ENCODE results near the gene TSHZ2.
"Not testable (repeated sequence)": the region's sequence is repeated elsewhere in the genome, so short reads cannot be mapped to it uniquely, and the experiment has no call there.

The TSHZ2 gene

DNA sequence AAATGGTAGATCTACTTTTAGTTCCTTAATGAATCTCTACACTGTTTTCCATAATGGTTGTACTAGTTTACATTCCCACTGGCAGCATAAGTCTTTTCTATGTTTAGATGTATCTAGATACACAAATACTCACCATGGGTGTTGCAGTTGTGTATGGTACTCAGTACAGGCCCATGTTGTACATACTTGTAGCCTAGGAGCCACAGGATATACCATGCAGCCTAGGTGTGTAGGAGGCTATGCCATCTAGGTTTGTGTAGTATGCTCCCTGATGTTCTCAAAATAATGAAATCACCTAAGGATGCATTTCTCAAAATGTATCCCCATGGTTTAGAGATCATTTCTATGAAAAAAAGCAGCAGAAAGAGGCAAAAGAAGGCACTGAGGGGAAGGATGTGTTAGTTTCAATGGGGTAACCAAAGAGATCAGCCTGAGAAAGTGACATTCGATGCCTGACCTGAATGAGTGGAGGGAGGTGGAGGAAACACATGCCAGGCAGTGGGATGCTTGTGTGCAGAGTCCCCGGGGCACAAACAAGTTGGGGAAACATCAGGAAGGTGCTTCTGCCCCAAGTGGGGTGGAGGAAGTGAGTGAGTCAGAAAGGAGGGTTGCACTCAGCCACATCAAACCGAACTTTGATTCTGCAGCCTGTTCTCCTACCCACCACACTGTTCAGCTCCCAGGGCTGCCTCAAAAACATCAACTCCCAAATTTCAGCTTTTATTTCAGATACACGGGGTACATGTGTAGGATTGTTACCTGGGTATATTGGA lies 430.3 kb downstream of the TSHZ2 start:
- no peak for DNase-seq

DNA sequence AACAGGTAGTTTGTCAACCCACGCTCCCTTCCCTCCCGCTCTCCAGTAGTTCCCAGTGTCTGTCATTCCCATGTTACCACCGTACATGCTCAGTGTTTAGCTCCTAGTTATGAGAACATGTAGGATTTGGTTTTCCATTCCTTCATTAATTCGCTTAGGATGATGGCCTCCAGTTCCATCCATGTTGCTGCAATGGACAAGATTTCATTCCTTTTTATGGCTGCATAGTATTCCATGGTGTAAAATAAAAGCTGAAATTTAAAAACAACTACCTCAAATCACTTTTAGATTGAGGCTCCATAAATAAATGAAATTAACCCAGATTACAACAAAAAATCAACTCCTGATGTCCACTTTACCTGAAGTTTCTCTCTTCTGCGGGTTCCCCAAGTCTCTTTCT lies 430.9 kb downstream of the TSHZ2 start:
- no peak for DNase-seq

DNA sequence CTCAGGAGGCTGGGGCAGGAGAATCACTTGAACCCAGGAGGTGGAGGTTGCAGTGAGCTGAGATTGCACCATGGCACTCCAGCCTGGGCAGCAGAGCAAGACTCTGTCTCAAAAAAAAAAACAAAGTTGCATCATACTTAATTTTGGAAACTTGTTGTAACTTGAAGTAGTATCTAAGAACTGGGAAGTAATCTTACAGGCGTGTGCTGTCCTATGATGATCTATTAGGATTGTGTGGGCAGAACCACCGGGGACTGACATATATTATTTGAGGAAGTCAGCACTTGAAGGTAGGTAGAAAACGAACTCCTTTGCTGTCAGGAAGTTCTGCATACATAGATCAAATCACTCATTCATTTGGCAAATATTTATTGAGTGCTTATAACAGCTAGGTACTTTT lies 433.0 kb downstream of the TSHZ2 start:
- DNase-seq = no peak

DNA sequence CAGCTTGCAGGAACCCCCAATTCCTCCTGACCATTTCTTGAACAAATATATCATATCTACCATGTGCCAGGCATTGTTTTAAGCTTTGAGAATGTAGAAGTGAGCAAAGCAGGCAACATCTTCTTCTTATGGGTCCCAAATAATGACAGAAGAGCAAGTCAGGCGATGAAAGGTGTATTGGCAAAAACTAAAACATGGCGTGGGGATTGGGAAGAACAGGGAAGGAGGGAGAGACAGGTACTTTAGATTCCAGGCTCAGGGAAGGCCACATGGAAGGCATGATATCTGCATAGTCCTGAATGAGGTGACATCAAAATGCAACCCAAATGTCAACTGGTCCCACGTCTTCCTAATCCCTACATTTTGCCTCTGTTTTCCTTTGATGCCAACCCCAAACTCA lies 434.4 kb downstream of the TSHZ2 start:
- DNase-seq = no peak

- no peak for DNase-seq
These were observed 436.7 kb downstream of the TSHZ2 start for GRCh38 chr20:53408691-53409446.

- DNase-seq = no peak
These were observed 437.2 kb downstream of the TSHZ2 start for GRCh38 chr20:53409447-53409717.

DNA sequence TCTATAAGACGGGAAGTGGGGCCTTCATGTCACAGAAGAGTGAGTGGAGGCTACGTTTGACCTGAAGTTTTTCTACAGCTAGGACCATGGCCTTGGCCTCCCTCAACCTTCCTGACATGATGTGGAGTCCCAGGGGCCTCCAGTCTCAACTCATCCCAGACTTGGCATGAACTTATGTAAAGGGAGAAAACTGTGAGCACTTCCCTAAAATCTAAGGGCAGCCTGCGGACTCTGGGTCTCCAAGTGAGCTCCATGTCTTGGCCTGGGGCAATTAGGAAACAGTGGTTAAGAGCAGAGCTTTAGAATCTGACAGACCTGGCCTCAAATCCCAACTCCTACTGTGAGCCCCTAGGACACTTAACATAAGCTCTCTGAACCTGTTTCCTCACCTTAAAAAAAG lies 439.0 kb downstream of the TSHZ2 start:
- DNase-seq = no peak

DNA sequence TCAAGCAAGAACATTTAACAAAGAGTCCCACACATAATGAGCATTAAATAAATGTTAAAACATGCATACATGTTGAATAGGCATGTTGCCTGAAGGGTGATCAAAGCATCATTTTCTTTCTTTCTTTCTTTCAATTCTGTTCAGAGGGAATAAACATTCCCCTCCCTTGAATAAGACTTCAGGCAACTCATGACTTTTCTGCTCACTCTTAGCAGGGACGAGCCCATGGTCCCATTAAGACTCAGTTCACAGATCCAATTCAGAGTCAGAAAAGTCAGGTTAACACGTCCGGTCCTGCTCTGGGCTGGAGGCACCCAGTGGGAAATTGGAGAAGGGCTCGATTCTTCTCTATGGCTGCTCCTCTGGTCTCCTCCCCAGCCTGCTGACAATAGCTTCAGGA lies 439.7 kb downstream of the TSHZ2 start:
- no peak for DNase-seq

DNA sequence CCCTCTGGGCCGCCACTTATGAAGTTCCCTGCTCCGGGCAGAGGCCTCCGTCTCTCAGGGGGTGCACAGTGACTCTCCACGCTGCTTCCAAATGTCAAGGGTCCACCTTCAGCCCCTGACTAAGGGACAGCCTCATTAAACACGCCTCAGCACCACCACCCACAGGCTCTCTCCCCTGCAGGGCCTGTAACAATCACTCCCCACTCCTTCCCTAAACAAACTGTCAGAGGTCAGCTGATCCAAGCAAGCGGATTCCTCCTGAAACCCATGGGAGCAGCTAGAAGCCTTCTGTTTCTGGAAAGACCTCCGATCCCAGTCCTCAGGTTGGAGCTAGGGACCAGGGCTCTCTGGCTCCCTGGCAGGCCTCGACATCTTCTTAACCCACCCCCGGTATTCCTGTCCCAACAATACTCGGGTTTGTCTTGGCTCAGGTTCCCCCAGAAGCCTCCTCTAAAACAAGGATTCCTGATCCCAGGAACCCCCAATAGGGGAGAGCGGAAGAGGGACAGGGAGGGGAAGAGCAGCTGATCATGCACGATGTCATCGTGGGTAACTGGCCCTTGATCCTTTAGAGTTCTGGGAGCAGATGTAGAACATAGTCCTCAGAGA lies 440.5 kb downstream of the TSHZ2 start:
- no peak for DNase-seq

DNA sequence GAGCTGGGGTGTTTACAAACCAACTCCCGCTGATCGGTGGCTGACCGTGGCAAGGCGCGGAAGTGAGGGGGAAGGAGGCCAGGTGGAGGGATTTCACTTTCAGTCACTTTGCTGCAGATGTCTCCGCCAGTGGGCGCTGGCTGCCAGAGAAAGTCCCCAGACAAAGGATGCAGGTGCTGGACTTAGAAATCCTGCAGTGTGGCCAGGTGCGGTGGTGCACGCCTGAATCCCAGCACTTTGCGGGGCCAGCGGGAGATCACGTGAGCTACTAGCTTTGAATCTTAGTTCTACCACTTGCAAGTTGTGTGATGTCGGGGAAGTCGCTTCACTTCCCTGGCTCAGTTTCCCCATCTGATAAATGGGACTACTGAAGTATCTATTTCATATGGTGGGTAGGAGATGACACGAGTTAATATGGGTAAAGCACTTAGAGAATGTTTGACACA lies 441.1 kb downstream of the TSHZ2 start:
- no peak for DNase-seq

GRCh38 chr20:53413845-53414244 lies 441.7 kb downstream of the TSHZ2 start:
- DNase-seq = not testable (repeated sequence)

- no peak for DNase-seq
These were observed 447.7 kb downstream of the TSHZ2 start for GRCh38 chr20:53419693-53420460.

DNA sequence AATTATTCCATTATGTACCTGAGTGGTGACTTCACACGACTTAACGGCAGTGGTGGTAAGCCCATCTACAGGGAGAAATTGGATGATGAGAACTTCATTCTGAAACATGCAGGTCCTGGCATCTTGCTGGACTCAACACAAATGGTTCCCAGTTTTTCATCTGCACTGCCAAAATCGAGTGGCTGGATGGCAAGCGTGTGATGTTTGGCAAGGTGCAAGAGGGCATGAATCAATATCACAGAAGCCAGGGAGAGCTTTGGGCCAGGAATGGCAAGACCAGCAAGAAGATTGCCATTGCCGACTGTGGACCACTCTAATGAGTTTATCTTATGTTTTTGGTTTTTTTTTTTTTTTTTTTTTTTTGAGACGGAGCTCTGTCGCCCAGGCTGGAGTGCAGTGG lies 449.2 kb downstream of the TSHZ2 start:
- DNase-seq = no peak

DNA sequence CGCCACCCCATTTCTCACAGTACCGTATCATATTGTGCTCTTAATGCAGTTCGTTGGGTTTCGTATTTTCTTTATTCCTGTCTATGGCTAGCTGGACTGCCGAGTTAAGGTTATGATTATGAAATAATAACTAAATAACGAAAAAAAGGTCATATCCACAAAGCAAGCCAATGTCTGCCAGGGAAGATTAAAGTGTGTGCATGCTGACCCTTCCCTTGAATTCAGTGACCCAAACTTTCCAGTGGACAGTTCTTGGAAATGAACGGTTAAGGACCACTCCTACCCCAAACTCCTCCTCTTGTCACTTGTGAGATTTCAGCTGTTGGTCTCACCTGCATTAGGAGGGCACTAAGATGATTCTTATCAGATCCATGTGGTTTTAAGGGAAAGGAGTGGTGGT lies 449.9 kb downstream of the TSHZ2 start:
- no peak for DNase-seq

- no peak for DNase-seq
These were observed 451.5 kb downstream of the TSHZ2 start for GRCh38 chr20:53423587-53424146.

DNA sequence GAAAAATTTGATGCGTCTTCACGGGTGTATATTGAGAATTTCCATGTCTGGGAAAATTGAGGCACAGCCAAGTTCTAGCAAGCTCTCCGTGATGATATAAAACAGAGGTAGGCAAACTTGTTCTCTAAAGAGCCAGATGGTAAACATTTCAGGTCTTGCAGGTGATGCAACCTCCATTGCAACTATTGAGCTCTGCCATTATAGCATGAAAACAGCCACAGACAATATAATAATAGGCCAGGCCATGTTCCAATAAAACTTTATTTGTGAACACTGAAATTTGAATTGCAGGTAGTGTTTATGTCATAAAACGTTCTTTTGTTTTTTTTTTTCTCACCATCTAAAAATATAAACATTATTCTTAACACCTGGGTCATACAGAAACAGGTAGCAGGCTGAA lies 453.3 kb downstream of the TSHZ2 start:
- DNase-seq = no peak

DNA sequence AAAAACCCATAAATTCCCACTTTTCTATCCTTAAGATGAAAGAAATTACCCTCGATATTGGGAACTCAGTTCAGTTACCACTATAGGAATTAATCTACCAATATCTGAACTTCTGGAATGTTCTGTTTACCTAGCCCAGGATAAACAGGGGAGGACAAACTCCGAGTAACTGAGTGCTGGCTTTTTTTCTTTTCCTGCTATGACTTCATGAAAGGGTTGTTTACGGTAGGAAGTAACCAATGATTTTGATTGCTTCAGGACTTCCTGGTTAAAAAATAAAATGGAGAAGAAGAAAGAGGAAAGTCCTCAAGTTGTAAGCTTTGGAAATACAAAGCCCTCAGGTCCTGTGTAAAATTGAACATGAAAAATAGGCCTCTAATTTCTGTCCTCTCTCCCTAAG lies 453.8 kb downstream of the TSHZ2 start:
- no peak for DNase-seq

GRCh38 chr20:53426766-53427312 lies 454.7 kb downstream of the TSHZ2 start:
- no peak for DNase-seq

GRCh38 chr20:53427951-53428350 lies 455.8 kb downstream of the TSHZ2 start:
- no peak for DNase-seq

DNA sequence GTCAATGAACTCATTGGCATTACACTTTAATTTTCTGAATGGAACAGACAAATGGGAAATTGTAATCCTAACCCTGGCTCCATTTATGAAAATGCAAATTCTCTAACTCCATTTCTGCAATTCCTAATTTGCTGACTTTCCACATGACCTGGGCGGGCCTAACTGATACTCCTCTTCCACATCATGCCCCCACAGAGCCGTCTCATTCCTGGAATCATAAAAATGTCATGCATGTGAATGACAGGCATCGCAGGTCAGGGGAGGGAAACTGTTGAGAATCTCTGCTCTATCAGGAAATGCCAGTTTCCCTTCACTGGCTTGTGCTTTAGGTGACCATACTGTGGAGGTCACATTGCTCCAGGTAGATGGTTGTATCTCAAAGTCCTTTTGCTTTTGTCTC lies 456.4 kb downstream of the TSHZ2 start:
- no peak for DNase-seq

GRCh38 chr20:53428996-53429395 lies 456.8 kb downstream of the TSHZ2 start:
- DNase-seq = no peak

GRCh38 chr20:53434662-53435061 lies 462.5 kb downstream of the TSHZ2 start:
- DNase-seq = peak; percentile 37

- DNase-seq = not testable (repeated sequence)
These were observed 464.8 kb downstream of the TSHZ2 start for GRCh38 chr20:53436927-53437326.

Data from DMS153 (cell line).